ENCODE results near the gene DPY19L1. TPM values are rescaled to one million over a fixed set of nuclear protein-coding genes. Genes with fewer than 3 reads are reported as not detected.
"Not testable (repeated sequence)": the region's sequence is repeated elsewhere in the genome, so short reads cannot be mapped to it uniquely, and the experiment has no call there.

The DPY19L1 gene
- total and polyA plus RNA-seq, 2 donors (not counting 3 experiments of a cell fraction or from before 2014, with no cell fraction given): 30.9 to 53.1 TPM

- no peaks in the 10 kb centered on the region for H3K9me1 ChIP-seq (replicated peaks; ENCODE audit: control insufficient read depth, extremely low read depth, insufficient read depth, low read length)
- intact Hi-C loops (cut with micrococcal nuclease) (no loop called here), dilution Hi-C loops (cut with MboI; ENCODE audit: extremely low pct_ligation_motif_present, low sequenced_read_pairs) (no loop called here)
- H3K27ac ChIP-seq (ENCODE audit: insufficient read depth, low read depth, low read length): no peak overlapping the region
- TF ChIP-seq GATA2 (IDR thresholded peaks at IDR 0.05; ENCODE audit: insufficient read depth, insufficient read length, low read depth, low read length) (no peak), CTCF (IDR thresholded peaks at IDR 0.05; ENCODE audit: extremely low read depth in 1 of 2, insufficient read depth in 1 of 2, low read depth in 1 of 2, low read length in 2 of 2) (no peak), POLR2A (IDR thresholded peaks at IDR 0.05; ENCODE audit: low read depth, low read length) (no peak), EZH2 (IDR thresholded peaks at IDR 0.05; ENCODE audit: borderline replicate concordance, low read depth, low read length, severe bottlenecking) (no peak), MYC (IDR thresholded peaks at IDR 0.05; ENCODE audit: low read depth, low read length) (no peak), FOS (IDR thresholded peaks at IDR 0.05; ENCODE audit: borderline replicate concordance, insufficient read depth, low read length) (no peak), JUN (IDR thresholded peaks at IDR 0.05; ENCODE audit: borderline replicate concordance, insufficient read depth, insufficient read length, low read depth) (no peak), POLR2AphosphoS5 (IDR thresholded peaks at IDR 0.05; ENCODE audit: insufficient read depth, low read depth, low read length) (no peak)
- TF ChIP-seq, protein P1, sequence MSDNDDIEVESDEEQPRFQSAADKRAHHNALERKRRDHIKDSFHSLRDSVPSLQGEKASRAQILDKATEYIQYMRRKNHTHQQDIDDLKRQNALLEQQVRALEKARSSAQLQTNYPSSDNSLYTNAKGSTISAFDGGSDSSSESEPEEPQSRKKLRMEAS (IDR thresholded peaks at IDR 0.05; ENCODE audit: insufficient read depth, insufficient read length): no peak
- H3K79me2 ChIP-seq (ENCODE audit: control insufficient read depth, insufficient read depth, low read length): no peaks in the 10 kb centered on the region
- CTCF ChIA-PET: no interaction called here
- DNase-seq (ENCODE audit: low read depth, low spot score) (no peak), FAIRE-seq (no peak)
- H3K9me3 ChIP-seq (replicated peaks; ENCODE audit: control insufficient read depth, insufficient read depth, low read length): no peaks in the 10 kb centered on the region
- H3K36me3 ChIP-seq (ENCODE audit: control insufficient read depth in 2 of 2, extremely low read depth in 1 of 2, insufficient read depth in 2 of 2, low read length in 2 of 2): no peaks in the 10 kb centered on the region
- H3K4me2 ChIP-seq (ENCODE audit: insufficient read depth, low read length): no peak overlapping the region
- POLR2A ChIA-PET: no interaction called here
- no peak overlapping the region for H2AFZ ChIP-seq (ENCODE audit: low read depth, low read length)
- BruUV-seq (replicated peaks): no TSS peak
- no peaks in the 10 kb centered on the region for H3K27me3 ChIP-seq (ENCODE audit: control insufficient read depth in 2 of 2, insufficient read depth in 2 of 2, low read length in 2 of 2)
- no peak overlapping the region for H3K4me3 ChIP-seq (replicated peaks in 1 of 3; ENCODE audit: insufficient read depth in 1 of 3, low read depth in 1 of 3, low read length in 3 of 3)
- H4K20me1 ChIP-seq (replicated peaks; ENCODE audit: control insufficient read depth, extremely low read depth, insufficient read depth, low read length): no peaks in the 10 kb centered on the region
- no peak overlapping the region for H3K9ac ChIP-seq (replicated peaks; ENCODE audit: extremely low read depth, insufficient read depth, low read length)
- H3K4me1 ChIP-seq (ENCODE audit: control insufficient read depth, extremely low read depth, insufficient read depth, low read length): no peaks in the 10 kb centered on the region
Measured at GRCh38 chr7:34912236-34912635, 125.0 kb downstream of the DPY19L1 start.

- H3K9ac ChIP-seq (replicated peaks; ENCODE audit: extremely low read depth, insufficient read depth, low read length); DNase-seq (ENCODE audit: low read depth, low spot score); H3K9me1 ChIP-seq (replicated peaks; ENCODE audit: control insufficient read depth, extremely low read depth, insufficient read depth, low read length); FAIRE-seq; H3K4me2 ChIP-seq (ENCODE audit: insufficient read depth, low read length); H3K79me2 ChIP-seq (ENCODE audit: control insufficient read depth, insufficient read depth, low read length); H3K9me3 ChIP-seq (replicated peaks; ENCODE audit: control insufficient read depth, insufficient read depth, low read length); H2AFZ ChIP-seq (ENCODE audit: low read depth, low read length); BruUV-seq (replicated peaks); H3K4me1 ChIP-seq (ENCODE audit: control insufficient read depth, extremely low read depth, insufficient read depth, low read length); POLR2A ChIA-PET; intact Hi-C loops (cut with micrococcal nuclease); H4K20me1 ChIP-seq (replicated peaks; ENCODE audit: control insufficient read depth, extremely low read depth, insufficient read depth, low read length); H3K27ac ChIP-seq (ENCODE audit: insufficient read depth, low read depth, low read length); H3K4me3 ChIP-seq (replicated peaks in 1 of 3; ENCODE audit: insufficient read depth in 1 of 3, low read depth in 1 of 3, low read length in 3 of 3); H3K27me3 ChIP-seq (ENCODE audit: control insufficient read depth in 2 of 2, insufficient read depth in 2 of 2, low read length in 2 of 2); CTCF ChIA-PET; dilution Hi-C loops (cut with MboI; ENCODE audit: extremely low pct_ligation_motif_present, low sequenced_read_pairs); H3K36me3 ChIP-seq (ENCODE audit: control insufficient read depth in 2 of 2, extremely low read depth in 1 of 2, insufficient read depth in 2 of 2, low read length in 2 of 2): not testable (repeated sequence)
Measured at GRCh38 chr7:34906266-34906850, 130.9 kb downstream of the DPY19L1 start.
